Endothelial cell of hepatic sinusoid (primary cell): ENCODE data around the gene ZEB1.

ENCODE experiments used
- in situ Hi-C: cut with HindIII; loops from 2 replicates; pipeline ENCODE4 v1.10.0; 2017; ENCODE audit warnings: low sequenced_read_pairs

The ZEB1 gene

DNA sequence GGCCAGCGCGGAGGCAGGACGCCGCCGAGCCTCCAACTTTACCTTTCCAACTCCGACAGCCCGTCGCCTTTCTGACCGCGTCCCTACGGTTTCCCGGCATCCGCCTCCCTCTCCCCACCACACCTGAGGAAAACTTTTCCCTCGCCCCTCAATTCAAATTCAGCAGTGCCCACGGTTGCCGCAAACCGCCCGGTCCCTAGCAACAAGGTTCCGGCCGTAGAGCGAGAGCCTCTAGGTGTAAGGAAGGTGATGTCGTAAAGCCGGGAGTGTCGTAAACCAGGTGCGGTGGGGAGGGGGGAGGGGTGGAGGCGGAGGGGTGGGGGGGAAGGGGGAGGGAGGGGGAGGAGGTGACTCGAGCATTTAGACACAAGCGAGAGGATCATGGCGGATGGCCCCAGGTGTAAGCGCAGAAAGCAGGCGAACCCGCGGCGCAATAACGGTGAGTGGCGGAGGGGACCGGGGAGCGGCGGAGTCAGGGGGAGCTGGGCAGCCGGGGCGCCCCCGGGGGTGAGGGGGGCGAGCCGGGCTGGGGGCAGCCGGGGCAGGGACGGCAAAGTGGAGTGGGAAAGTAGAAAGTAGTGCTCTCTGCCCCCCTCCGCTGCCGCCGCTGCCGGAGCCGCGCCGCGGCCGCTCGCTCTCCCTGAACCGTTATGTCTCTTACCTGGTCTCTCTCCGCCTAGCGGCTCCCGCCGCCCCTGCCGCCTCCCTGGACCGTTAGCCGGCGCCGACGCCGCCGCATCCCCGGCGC, at the start of gene ZEB1:
Gene ZEB1, plus strand, starts transcription at position 363 of the 748 bp plus-strand sequence. Its CDS starts 19 bp downstream, at position 382.
- in situ Hi-C loops: no loop called here

DNA sequence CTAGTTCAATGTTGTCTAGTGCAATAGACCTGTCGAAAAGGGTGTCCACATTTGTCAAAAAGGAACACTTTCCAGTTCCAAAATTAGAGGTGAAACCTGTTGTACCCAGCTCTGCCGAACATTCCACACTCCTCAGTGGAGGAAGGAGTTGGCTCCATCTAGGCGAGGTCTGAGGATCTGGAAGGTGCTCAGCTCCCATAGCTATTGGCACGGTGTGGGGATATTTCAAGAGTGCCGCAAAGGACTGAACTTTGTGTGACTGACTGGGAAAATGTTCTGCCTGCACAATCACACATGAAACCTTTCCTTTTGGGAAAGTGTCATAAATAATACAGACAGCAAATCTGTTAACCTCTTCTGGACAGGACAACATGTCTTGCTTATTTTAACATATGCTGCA, 48.1 kb upstream of the ZEB1 start:
- in situ Hi-C loops: no loop called here

DNA sequence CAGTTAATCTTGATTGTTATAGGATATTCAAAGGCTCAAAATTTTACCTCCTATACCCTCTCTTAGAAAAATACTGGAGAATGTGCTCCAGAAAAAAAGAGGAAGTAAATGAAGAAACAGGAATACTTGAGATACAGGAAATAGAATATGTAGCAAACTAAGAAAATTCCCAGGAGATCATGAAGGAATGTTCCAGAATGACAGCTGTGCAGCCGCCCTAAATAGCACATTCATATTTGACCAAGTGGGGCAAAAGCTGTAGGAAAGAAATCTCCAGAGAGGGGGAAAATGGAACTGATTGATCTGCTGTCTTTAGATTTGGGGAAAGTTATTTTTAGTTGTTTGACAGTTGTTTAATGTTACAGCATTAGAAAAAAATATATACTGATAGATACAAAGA, 46.2 kb upstream of the ZEB1 start:
- in situ Hi-C loops: no loop called here

DNA sequence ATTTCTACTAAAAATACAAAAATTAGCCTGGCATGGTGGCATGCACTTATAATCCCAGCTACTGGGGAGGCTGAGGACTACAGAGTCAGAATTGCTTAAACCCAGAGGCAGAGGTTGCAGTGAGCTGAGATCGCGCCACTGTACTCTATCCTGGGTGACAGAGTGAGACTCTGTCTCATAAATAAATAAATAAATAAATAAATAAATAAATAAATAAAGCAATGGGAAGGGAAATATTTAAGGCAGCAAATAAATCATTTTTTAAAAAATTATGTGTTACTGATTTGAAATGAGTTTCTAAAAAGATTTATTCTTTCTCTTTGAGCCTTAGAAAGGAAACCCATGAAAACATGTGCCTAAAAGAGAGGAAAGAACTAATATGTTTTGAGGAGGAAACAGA, 45.2 kb upstream of the ZEB1 start:
- in situ Hi-C loops: no loop called here

DNA sequence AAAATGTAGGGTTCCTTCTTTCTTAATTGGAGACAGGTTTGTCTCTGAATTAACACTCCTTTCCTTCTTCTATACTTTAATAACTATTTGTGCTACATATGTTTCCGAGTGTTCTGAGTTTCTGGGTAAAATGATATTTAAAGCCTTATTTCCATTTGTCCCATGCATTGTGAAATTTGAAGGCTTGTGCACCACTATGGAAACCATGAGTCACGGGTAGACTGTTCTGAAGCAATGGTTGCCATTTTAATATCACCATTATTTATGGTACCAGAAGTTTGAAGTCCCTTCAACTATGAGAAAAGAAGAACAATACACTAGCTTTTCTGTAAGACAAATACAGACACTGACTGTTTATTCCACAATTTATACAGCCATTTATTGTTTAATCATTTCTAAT, 44.7 kb upstream of the ZEB1 start:
- in situ Hi-C loops: no loop called here

DNA sequence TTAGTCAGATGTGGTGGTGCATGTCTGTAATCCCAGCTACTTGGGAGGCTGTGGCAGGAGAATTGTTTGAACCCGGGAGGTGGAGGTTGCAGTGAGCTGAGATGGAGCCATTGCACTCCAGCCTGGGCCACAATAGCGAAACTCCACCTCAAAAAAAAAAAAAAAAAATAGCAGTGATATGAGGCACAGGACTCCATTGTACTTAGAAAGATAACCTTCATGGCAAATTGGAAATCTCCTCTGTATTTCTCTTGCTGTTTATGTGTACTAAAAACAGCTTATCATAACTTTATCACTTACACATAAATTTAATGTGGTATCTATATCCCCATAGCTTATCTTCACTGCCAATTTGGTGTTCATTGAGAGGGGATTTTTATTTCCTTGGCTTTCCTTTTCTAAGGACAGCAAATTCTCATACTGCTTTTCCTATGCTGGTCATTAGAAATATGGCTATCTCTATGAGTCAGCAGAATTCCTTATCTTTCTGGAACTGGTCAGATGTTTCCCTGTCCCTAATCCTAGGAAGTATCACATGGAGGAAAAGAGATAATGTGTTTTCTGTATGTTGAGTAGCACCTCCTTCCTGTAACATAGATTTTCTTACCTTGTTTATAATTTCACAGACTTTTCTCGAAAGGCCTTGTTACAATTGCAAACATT, 40.6 kb upstream of the ZEB1 start:
- in situ Hi-C loops: loop anchor here (5.0 kb wide), 1 partner anchor 71 kb away; no protein-coding TSS in a partner anchor

DNA sequence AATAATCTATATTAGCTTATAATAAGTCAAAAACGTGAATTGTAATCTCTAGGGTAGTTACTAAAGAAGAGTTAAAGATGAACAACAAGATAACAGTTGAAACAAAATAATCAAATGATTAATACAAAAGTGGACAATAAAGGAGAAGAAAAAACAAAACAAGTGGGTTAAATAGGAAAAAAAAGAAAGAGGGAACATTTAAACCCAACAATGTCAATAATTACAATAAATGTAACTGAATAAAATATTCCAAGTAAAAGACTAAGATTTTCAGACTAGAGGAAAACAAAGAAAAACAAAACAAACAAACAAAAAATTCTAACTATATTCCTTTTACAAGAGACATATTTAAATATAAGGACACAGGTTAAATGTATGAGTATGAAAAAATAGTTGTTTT, 38.0 kb upstream of the ZEB1 start:
- in situ Hi-C loops: no loop called here

DNA sequence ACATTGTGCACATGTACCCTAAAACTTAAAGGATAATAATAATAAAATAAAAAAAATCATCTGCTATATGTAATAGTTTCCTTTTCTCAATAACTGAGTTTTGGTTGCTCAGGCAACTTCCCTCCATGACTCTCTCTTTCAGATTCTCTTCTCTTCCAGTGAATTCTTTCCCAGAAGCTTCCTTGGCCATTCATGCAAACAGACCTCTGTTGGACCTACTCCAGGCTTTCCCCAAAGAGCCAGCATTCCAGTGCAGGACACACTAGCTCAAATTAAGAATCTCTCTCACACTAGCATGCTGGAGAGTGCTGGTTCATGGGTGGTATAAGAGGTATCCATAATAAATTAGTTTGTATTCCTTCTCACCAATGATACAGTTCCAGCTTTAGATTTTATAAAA, 31.0 kb upstream of the ZEB1 start:
- in situ Hi-C loops: no loop called here

DNA sequence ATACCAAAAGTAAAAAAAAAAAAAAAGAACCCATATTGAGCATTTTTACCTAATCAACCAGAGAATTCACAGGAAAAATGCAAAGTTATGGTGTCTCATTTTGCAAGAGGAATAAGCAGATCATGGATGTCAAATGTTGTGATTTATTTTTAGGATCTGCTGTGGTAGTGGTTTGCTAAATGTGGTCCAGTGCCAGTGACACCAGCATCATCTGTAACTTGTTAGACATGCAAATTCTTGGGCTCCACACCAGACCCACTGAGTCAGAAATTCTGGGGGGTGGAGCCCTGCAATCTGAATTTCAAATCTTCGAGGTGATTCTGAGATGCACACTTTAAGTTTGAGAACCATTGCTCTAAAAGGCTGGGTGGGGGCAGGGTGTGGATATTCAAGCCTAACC, 30.1 kb upstream of the ZEB1 start:
- in situ Hi-C loops: no loop called here

DNA sequence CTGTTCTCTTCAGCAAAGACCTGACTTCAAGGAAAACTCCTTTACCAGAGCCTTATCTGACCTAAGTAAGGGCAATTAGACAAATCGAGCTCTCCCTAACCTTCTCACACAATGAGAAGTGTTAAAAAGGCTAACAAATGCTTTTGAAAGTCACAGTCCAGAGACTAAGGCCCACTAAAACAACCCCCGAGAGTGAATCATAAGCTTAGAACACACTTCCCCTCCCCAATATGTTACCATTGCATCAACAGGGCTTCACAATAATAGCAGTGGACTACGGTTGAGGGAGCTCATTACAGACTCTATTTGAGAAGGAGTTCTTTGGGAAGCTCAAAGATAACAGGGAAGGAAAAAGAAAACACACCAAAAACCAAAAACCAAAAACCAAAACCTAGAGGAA, 28.6 kb upstream of the ZEB1 start:
- in situ Hi-C loops: no loop called here

DNA sequence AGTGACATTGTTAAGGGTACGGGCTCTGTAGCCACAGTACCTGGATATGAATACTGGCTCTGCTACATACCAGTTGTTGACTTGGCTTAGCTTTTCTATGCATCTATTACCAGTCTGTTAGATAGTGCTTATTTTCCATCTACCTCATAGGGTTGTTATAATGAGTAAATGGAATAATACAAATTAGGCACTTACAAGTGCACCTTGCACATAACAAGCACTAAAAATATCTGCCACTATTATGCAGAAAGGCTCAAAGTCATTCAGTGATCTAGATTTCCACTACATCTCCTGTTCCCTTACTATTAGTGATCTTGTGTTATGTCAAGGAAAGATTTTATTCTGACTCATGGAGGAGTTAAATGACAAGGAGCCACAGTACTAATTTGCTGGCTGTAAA, 27.9 kb upstream of the ZEB1 start:
- in situ Hi-C loops: no loop called here

DNA sequence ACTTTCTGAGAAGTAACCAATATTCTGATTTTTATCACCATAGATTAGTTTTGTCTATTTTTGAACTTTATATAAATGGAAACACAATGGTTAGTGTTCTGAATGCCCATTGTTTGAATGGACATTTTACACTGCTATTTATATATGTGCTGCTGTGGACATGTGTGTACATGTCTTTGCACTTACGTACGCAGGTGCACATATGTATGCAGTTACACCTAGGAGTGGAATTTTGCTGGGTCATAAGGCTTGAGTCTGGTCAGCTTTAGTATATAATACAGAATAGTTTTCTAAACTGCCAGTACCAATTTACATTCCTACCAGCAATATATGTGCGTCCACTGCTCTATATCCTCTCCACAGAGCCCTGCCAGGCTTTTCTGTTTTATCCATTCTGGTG, 24.5 kb upstream of the ZEB1 start:
- in situ Hi-C loops: no loop called here

DNA sequence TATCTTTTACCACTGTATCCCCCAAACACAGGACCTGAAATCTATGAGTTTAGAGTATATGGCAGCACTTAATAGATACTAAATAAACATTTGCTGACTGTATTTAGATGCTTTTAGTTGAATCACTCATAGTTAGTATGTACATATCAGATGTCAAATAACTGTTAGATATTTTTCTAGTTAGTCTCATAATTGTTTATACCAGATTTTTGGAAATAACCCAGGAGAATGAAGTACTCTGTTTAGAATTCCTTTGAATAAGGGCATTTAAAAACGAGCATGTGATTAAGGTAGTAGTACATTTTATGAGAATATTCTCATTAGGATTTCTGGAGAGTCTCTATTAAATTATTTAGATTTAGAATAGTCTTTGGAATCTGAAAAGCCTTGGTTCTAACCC, 22.3 kb upstream of the ZEB1 start:
- in situ Hi-C loops: no loop called here

DNA sequence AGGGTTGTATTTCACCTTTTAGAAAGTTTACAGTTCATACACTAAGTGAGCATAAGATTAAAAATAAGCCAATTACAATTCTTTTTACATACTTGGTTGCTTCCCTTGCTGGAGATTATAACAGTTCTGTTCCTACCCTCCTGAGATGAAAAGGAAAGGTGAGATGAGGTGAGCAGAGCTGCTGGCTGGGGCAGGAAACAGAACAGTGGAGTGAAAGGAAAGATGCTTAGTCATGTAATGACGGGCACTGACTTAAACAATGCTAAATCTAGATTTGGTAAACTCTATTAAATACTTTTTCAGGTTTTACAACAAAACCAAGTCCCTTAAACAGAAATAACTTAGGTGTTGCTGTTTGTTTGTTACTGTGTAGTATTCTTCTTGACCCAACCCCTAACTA, 19.9 kb upstream of the ZEB1 start:
- in situ Hi-C loops: no loop called here

DNA sequence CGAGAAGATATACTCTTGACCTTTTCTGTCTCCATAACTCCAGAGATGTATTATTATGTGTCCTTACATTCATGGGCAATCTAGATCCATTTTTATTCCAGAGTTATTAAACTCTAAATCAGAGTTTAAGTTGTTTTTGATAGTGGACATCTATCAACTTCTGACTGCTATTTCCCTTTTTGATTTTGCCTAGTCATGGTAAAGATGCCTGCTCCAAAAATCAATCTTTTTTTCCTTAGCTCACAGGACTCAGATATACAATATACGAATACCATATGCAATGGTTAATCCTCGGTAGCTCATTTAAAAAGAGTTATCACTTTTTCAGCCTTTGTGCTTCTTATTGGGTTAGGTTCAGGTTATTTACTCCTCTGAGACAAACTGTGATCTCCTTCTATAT, 15.8 kb upstream of the ZEB1 start:
- in situ Hi-C loops: no loop called here

DNA sequence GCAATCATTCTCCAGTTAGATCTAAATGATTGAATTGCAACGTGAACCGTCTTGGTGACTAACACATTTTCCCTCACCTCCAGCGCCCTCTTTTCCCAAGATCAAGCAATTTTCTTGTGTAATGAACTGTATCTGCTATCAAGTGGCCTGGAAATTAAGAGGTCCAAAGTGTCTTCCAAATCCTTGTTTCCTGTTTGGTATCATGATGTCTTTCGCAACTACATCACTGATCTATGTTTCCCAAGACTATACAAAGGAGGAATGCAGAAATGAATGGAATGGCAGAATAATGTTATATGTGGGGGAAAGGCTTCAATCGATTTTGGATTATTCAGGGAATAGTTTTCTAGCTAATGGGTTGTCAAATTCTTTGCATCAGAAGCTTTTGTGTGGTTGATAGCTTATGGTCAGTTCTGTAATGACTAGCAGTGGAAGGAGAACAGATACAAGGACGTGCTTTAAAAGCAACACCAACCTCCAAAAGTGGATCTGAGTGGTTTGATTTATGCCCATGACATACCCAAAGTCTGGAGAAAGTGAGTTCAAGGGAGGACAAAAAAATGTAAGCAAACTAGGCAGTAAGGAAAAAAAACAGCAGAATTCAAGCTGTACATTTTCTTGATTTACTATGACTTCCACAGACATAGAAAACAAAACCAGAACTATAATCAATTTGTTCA, 14.6 kb upstream of the ZEB1 start:
- in situ Hi-C loops: no loop called here

DNA sequence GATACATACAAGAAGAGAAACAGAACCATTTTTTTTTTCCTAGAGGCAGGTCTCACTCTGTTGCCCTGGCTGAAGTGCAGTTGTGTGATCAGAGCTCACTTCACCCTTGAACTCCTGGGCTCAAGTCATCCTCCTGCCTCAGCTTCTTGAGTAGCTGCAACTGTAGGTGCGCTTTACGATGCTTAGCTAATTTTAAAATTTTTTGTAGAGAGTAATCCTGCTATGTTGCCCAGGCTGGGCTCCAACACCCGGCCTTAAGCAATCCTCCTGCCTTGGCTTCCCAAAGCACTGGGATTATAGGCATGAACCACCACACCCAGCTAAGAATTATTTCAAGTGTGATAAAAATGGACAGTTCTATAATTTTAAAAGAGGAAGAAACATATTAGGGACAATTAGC, 5.6 kb upstream of the ZEB1 start:
- in situ Hi-C loops: no loop called here

DNA sequence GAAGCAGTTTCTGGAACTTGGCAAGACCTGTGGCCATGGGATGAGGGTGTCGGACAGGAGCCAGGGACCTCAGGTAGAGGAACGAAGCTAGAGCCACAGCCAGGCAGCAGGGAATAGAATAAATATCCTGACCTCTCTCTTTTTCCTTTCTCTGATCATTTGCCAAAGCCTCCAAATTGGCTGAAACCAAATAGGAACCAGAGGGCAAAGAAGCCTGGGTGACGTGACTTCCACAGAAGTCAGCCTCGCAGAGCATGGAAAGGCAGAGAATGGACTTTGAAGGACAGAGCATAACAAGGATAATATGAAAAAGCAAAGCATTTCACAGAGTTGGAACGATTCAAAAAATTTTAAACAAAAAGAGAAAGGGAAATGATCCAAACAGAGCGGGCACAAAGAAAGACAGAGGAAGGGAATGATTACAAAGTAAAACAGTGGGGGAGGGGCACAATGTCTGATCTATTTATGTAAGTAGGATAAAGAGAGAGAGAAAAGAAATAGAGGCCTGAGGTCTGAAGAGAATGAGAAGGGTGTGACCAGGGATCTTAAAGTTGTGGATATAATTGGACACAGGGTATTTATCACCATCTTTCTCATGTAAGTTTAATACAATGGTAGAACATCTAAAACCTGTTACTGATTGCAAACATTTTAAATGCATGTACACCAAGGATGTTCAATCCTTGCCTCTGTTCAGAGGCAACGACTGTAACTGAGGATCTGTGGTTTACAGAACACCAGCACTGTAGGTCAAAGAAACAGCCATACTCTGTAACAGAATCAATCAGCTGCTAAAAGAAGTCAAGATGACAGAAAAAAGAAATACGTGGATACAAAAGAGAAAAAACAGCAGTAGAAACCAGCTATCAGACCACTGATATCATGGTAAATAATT, 4.5 kb upstream of the ZEB1 start:
- in situ Hi-C loops: no loop called here

DNA sequence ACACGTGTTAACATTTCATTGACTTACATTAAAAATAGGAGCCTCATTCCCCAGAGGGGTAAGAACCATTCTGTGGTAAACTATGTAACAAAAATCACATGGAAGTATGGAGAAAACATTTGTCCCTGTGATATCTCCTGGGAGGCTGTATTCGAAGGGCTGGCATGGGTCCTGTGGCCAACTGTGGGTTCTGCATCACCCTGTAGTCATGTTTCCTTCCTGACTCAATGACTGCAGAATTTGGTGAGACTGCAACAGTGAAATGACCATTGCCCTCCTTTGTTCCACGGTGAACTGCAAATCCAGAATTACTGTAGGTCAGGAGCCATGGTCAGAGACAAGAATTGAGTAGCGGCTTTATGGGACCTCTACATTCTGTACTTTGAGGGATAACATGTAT, 3.6 kb upstream of the ZEB1 start:
- in situ Hi-C loops: no loop called here

DNA sequence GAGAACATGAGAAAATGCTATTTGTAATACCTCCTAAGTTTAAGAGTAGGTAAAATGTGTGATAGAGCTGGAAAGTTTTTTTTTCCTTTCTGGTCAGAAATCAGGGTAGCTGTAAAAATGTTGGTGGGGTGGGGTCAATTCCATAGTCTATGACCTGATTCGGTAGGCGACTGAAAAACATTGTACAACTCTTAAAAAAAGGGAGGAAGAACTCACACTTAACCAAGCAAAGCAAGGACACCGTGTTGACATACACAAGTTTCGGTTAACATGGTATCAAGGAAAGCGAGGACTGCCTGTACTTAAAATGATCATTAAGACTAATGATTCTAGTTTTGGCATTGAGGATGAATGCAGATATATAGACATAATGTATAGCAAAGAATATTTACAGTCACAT, 1.8 kb upstream of the ZEB1 start:
- in situ Hi-C loops: no loop called here
